A549 treated with CpdA at 1 μM for 4 hours (cell line): Measurements from ENCODE around the gene ZBTB43. TPM values are rescaled to one million over a fixed set of nuclear protein-coding genes. Genes with fewer than 3 reads are reported as not detected.

ENCODE experiments used
- total RNA-seq: library from RNA; stranded (reverse); fragments of 200-300 nt; extraction: Qiagen RNA extraction; gene quantifications from 5 replicates; pipeline ENCODE4 v1.2.3, GENCODE V29; 2022; ENCODE audit warnings: low read depth

Gene ZBTB43, protein sequence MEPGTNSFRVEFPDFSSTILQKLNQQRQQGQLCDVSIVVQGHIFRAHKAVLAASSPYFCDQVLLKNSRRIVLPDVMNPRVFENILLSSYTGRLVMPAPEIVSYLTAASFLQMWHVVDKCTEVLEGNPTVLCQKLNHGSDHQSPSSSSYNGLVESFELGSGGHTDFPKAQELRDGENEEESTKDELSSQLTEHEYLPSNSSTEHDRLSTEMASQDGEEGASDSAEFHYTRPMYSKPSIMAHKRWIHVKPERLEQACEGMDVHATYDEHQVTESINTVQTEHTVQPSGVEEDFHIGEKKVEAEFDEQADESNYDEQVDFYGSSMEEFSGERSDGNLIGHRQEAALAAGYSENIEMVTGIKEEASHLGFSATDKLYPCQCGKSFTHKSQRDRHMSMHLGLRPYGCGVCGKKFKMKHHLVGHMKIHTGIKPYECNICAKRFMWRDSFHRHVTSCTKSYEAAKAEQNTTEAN
- 5.4 to 8.6 TPM (median 6.2 TPM) in 5 replicates for total RNA-seq

DNA sequence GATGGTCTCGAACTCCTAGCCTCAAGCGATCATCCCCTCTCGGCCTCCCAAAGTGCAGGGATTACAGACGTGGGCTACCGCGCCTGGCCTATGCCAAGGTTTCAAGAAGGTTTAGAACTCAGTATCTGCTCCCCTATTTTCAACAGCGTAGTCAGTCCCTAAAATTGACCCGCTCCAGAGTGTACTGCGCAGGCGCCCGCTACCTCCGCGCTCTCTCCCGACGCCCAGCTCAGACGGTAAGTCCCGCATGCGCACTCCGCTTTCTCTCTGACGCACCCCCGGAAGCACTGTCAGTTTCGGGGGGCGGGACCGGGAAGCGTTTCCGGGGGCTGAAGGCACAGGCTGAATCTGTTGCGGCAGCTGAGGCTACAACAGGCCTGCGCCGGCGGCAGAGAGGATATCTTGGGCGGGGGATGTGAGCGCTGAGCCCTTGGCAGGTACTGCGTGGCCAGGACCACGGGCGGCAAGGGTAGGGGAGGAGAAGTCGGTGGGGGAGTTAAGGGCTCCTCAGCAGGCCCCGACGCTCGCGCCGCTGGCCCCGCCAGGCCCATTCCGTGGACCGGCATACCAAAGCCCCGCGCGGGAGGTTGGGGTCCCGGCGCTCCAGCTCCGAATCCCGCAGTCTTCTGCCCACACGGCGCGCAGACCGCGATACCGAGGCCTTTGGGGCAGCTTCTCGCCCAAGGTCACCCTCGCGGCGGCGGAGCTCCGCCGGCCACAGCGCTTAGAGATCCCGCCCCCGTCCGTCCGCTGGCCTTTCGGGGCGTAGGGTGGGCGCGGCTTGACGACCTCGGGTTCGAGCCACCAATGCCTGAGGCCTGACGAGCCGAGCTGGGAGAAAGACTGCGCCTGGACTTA, at the start of gene ZBTB43:
ZBTB43 (plus strand) TSS at position 345 of the 858 bp plus-strand sequence. CDS start 27,470 bp downstream, outside the sequence.

DNA sequence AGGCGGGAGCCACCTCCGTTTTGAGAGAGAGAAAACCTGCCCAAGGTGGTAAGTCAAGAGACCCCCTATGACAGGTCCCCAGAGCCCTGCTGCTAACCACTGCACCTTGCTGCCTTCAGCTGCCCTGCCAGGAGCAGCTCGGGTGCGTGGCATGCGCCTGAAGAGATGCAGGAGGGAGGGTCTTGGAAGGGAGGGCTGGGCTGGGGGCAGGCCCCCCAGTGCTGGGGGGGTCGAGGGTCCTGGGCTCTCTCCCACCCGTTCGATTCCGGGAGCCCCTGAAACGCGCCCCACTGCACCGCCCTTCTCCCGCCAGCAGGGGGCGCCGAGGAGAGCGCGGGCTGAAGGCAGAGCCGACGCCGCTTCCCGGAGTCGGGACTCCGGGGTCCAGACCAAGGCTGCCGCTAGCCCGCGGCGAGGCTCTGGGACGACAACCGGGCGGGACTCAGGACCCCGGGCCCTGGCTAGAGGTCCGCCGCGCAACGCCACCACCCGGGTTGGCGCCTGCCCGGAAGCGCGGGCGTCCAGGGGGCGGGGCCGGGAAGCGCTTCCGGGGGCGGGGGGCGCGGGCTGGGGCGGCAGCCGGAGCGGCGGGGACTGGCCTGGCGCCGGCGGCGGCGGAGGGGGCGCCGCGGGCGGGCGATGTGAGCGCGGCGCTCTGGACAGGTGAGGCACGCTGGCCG, 55.4 kb downstream of the ZBTB43 start, which contains the start of gene ZBTB34:
ZBTB34 (plus strand) TSS at position 563 of the 680 bp plus-strand sequence. CDS start 18,761 bp downstream, outside the sequence.

Other genes starting within 250 kb of the ZBTB43 start
- gene LMX1B, start 191.1 kb upstream of the ZBTB43 start, total RNA-seq: 1.3 to 1.9 TPM (median 1.7 TPM) in 5 replicates
- gene ZBTB34, start 55.6 kb downstream of the ZBTB43 start, total RNA-seq: 3.1 to 4.6 TPM (median 3.3 TPM) in 5 replicates
- gene RALGPS1, start 109.7 kb downstream of the ZBTB43 start, total RNA-seq: 1.3 to 4.0 TPM (median 2.0 TPM) in 5 replicates